ENCODE measurements around the gene GNPAT.
"Not testable (repeated sequence)": the region's sequence is repeated elsewhere in the genome, so short reads cannot be mapped to it uniquely, and the experiment has no call there.

Gene GNPAT

DNA sequence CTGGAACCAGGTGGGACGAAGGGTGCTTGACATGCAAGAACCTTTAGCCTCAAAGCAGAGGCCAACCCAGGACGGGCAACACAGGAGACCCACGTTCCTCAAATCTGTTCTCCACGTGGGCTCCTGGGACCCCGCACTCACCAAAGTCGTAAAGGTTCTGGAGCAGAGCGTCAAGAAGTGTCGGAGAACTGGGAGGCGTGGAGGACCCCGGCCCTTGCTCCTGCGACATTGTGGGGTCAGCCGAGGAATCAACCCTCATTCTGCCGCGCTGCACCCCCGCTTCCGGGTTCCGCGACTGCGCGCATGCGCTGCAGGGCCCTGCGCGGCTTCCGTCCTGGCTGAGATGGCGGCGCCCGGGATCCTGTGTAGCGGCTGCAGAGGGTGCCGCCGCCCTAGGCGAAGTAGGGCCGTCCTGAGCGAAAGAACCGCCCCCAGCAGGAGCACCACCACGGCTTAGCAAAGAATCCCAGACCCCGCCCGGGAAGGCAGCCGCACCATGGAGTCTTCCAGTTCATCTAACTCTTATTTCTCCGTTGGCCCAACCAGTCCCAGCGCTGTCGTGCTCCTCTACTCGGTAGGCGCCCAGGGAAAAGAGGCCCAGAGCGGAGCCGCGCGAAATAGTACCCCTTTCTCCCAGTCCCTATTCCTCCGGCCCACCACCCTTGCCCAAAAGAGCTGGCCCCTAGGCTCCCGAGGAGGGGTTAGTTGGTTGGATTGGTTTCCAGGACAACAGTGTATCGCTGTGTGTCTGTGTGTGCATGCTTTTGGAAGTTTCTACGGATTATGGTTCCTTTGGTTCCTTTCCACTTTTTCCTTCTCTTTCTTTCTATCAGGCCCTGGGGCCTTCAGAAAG lies at the start of gene GNPAT:
Gene GNPAT (plus strand): TSS at position 330 of the 853 bp plus-strand sequence. CDS start 167 bp downstream, at position 497.
- DNase-seq (ENCODE audit: low read depth) = peak; percentile 87

DNA sequence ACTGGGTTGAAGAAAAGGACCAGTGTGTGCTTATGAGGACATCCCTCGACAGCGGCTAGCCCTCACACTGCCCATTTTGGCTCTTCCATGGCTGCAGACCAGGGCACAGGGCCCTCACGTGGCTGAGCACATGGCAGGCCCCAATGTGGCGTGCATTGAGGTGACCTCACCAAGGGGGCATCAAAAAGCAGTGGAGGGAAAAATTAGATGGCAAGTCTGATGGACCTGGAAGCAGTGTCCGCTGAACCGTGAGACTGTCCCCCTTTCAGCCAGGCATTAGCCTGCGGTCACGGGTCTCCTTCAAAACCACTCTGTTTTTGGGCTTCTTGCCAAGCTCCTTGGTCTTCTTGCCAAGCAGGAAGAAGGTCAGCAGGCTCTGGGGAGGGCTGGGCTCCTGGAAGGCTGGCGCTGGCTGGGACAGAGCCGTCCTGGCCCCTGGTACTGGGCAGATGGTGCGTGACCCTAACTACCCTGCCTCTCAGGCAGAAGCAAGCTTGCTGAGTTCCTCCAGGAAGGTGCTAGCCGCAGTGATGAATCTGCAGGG lies 48.3 kb upstream of the GNPAT start:
- DNase-seq (ENCODE audit: low read depth) = no peak

DNA sequence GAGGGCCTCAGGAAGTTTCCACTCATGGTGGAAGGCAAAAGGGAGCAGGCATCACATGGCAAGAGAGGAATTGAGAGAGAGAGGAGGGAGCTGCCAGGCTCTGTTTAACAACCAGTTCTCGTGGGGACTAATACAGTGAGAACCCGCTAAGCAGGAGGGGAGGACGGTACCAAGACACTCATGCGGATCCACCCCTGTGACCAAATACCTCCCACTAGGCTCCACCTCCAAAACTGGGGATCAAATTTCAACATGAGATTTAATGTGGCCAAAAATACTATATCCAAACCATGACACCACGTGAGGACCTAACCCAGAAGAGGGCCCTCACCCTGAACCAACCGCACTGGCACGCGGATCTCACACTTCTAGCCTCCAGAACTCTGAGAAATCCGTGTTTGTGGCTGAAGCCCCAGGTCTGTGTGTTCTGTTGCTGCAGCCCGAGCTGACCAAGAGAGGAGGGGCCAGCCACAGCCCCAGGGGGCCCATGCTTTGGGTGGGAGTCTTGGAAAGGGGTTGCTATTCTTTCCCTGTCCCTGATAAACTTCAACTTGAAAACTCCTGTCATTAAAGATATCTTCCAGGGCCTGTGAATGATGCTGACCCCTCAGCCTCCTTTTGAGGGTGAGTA lies 47.2 kb upstream of the GNPAT start:
- no peak for DNase-seq (ENCODE audit: low read depth)

DNA sequence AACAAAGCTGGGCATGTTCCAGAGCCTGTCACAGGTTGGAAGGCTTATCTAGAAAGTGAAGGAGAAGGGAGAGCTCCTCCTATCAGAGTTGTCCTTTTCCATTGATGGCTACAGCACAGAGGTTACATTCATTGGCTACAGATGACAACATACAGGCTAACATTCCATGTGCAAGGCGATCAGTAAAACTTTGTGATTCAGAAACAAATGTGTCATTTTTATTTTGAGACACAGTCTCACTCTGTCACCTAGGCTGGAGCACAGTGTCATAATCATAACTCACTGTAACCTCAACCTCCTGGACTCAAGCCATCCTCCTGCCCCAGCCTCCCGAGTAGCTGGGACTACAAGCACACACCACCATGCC lies 46.6 kb upstream of the GNPAT start:
- DNase-seq (ENCODE audit: low read depth) = no peak

DNA sequence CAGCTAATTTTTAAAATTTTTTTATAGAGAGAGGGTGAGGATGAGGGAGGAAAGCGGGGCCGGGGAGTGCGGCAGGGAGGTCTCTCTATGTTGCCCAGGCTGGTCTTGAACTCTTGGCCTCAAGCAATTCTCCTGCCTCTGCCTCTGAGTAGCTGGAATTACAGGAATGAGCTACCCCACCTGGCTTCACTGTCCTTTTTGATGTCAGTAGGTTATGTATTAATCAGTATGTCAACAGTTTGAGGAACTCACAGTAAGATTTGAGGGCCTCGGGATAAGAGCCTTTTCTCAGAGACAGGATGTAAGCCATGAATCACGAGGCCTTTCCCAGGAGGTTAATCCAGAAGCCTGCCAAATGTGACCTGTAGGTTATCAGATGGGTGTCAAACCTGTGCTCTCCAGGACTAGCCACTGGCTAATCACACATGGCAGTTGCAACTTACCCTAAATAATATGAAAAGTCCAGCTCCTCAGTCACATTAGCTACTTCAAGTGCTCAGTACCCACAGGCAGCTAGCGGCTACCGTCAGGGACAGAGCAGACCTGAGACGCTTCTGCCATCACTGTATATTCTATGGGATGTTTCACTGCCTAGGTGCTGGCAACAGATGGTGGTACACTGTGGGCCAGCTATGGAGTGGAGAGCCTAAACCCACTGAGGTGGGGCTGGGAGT lies 46.0 kb upstream of the GNPAT start:
- no peak for DNase-seq (ENCODE audit: low read depth)

DNA sequence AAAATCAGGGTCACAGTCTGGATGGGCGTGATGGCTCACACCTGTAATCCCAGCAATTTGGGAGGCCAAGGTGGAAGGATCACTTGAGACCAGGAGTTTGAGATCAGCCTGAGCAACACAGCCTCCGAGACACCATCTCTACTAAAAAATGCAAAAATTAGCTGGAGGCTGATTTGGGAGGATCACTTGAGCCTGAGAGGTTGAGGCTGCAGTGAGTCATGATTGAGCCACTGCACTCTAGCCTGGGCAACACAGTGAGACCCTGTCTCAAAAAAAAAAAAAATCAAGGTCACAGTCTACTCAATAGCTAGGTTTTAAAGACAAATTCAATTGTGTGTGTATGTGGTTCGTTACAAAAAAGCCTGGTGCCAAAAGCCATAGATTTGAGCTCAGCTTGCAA lies 44.7 kb upstream of the GNPAT start:
- no peak for DNase-seq (ENCODE audit: low read depth)

DNA sequence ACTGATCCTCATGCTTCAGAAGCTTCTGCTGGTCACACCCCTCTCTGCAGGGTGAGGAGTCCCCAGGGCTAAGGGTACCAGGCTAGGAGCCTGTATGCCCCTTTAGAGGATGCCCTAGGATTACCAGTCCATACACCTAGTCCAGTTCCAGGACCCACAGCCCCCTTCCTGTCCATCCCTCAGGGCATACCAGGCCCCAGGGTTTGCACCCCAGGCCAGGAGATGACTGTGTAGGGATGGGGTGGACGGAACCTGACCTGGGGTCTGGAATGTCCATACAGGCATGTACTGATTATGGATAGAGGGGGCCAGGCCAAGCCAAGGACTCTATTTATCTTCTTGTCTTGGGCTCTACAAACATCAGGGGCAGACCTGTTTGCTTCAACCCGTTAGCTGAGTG lies 44.3 kb upstream of the GNPAT start:
- no peak for DNase-seq (ENCODE audit: low read depth)

DNA sequence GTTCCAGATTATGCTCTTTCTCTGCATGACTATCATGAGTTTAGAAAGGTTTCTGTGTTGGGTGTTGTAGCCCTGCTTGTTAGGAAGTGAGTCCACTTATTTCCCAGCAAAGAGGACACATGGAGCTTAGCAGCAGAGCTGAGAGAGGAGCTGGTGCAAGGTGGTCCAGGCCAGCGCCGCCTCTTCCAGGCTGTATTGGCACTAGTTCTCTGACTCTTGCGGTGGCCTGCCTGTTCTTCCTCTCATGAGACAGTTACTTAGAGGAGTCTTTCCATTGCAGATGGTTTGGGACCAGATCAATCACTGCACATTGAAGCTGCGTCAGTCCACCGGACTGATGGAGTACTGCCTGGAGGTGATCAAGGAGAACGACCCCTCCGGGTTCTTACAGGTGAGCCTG lies 41.1 kb upstream of the GNPAT start:
- no peak for DNase-seq (ENCODE audit: low read depth)

DNA sequence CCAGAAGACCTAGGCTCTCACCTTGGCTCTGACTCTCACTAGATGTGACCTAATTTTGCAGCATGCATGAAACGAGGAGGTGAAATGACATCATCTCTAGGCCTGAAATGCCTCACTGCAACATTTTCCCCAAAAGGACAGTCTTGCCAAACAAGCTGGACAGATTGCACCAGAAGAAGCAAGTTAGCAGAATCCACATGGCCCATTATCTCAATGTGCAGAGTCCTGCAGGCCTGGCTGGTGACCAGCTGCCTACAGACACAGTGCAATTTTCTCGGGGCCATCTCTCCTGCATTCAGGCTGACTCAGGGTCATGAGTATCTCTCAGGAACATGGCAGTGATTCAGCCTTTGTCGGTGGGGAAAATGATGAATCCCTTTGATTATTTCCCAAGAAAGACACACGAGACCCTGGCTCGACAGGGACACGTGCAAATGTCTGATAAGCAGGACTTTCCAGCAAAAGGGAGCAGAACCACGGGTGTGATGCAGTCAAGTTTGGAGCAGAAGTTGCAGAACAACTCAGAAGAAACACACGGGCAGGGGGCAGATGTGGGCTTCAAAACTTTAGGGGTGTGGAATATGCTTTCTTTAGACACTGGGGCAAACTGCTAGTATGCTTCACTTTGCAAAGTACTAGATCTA lies 40.5 kb upstream of the GNPAT start:
- DNase-seq (ENCODE audit: low read depth) = no peak

DNA sequence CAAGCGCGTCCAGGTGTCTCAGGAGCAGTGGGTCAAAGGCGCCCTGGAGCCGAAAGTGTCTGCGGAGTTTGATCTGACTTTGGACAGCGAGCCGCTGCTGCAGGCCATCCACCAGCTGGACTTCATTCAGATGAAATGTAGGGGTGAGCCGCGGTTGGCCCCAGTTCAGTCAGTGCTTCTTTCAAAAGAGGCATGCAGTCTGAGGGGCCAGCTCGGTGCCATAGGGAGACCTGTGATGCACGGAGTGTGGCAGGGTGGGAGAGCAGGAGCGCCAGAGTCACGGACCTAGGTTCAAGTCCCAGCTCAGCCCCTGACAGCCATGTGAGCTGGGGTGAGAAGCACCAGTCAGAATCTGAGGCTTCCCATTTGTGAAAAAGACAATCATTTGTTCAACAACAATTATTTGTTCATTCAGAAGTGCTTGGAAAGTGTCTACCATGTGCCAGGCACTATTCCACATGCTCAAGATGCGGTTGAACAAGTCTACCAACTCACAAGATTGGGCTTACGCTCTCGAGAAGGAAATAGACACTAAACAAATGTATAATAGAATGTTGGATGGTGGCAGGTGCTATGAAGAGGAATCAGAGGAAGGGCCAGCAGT lies 39.5 kb upstream of the GNPAT start:
- DNase-seq (ENCODE audit: low read depth) = no peak

DNA sequence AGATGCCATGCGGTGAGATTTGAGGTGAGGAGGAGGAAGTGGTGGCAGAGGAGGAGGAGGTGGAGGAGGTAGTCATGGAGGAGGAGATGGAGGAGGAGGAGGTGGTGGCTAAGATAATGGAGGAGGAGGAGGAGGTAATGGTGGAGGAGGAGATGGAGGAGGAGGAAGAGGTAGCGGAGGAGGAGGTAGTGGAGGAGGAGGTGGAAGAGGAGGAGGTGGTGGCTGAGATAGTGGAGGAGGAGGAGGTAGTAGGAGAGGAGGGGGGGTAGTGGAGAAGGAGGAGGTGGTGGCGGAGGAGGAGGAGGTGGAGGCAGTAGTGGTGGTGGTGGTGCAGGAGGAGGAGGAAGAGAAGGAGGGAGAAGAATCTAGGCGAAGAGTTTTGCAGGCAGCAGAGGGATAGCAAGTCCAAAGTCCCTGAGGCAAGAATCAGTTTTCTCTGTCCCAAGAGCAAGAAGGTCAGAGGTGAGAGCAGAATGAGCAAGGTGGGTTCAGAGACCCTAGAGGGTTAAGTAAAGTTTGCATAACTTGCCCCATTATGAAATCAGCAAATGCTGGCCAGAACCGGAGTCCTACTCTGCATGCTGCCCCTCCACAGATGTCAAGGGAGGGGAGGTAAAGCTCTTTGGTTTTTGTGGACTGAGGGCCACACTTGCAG lies 38.9 kb upstream of the GNPAT start:
- no peak for DNase-seq (ENCODE audit: low read depth)

DNA sequence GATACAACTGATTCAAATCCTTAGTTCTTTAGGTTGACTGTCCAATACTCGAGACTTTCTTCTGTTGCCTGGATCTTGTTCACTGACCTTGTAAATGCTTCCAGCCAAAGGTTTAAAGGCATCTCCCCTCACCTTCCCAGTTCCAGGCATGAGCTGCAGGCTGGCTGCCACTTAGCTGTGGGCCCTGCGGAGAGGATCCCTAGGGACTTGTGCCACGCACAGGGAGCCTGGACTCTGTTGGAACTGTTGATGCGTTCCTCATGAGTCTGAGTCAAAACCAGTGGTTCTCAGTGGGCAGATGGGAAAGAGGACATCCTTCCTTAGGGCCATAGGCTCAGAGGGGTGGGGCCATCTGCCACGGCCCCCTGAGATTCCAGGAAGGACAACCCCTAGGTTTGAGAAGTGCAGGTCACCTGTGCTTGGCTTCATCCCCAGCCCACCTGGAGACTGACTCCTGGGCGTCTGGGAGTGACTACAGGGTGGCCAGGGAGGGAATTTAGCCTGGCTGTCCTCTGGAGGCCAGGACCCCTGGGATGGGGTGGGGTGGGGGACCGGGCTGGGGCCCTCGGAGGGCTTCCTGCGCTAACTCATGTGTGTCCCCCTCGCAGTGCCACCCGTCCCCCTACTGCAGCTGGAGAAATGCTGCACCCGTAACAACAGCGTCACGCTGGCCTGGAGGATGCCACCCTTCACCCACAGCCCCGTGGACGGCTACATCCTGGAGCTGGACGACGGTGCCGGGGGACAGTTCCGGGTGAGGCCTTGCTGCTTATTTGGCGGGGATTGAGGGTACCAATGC lies 37.6 kb upstream of the GNPAT start:
- DNase-seq (ENCODE audit: low read depth) = no peak

DNA sequence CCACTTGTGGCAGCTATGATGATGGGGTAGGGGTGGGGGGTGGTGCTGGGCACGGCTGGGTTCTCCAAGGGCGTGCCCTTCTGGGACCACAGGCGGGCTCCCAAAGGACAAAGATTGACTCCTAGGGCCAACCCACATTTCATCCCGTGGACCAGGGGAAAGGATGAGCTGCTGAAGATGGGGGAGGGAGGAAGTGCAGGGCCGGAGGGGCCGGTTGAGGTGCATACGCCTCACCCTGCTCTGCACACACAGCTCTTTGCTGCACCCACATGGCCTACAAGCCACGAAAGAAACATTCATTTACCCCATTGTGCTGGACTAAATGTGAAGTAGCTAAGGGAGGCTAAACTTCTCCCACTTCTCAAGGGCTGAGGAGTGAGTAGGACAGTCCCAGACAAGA lies 34.2 kb upstream of the GNPAT start:
- no peak for DNase-seq (ENCODE audit: low read depth)

DNA sequence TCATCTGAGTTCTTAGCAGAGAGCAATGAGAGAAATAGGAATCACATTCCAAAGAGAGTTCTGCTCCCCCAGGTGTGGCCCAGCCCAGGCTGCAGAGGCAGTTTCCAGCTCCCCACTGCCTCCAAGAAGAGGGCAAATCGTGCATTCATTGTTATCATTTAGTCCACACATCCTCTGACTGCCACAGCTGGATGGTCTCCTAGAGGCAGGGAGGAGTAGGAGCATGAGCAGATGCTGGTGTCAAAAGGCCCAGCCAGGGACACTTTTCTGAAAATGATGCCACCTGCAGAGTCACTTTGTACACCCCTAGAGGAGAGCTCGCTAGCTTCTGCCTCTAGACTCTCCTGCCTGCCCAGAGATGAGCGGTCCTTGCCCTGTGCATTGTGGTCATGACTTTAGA lies 33.6 kb upstream of the GNPAT start:
- DNase-seq (ENCODE audit: low read depth) = no peak

DNA sequence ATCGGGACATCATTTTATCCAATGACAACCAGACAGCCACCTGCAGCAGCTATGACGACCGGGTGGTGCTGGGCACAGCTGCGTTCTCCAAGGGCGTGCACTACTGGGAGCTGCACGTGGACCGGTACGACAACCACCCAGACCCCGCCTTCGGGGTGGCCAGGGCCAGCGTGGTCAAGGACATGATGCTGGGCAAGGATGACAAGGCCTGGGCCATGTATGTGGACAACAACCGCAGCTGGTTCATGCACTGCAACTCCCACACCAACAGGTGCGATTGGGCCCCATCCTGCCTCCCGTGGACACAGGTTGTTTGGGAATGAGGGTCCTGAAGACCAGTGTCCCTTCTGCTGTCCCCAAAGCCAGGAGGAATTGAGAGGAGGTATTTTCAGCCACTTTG lies 32.0 kb upstream of the GNPAT start:
- DNase-seq (ENCODE audit: low read depth) = no peak

DNA sequence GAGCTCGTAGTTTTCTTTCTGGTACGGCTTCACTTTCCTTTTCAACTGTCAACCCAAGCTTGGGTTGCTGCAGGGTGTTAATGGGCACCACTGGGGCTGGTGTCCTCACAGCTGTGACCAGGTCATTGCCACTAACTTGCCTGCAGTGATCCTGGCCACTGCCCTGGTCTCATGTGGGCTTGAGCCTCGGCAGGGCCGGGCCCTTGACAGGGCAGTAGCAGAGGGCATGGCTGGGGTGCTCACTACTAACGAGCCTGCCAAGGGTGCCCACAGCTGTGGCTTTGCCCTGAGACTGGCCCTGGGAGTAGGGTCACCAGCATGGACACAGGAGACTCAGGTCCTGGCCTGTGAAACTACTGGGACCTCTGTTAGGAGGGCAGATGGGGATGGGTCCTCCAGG lies 31.5 kb upstream of the GNPAT start:
- no peak for DNase-seq (ENCODE audit: low read depth)

DNA sequence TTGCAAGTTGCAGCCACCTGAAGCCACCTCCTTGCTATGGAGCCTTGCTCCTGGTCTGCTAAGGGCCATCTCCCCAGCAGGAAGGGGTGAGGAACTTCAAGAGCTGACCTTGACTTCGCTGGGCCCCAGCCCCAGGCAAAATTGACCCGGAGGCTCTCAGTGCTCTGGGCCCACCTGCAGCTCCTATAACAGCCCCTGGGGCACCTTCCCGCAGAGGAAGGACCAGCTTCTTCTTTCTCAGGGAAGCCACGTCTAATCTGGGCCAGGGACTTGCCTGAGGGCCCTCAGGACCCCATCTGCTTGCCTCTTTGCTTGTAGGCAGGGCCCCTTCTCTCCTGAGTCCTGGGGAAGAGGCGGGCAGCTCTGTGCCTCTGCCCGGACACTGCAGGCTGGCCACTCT lies 30.9 kb upstream of the GNPAT start:
- DNase-seq (ENCODE audit: low read depth) = no peak

DNA sequence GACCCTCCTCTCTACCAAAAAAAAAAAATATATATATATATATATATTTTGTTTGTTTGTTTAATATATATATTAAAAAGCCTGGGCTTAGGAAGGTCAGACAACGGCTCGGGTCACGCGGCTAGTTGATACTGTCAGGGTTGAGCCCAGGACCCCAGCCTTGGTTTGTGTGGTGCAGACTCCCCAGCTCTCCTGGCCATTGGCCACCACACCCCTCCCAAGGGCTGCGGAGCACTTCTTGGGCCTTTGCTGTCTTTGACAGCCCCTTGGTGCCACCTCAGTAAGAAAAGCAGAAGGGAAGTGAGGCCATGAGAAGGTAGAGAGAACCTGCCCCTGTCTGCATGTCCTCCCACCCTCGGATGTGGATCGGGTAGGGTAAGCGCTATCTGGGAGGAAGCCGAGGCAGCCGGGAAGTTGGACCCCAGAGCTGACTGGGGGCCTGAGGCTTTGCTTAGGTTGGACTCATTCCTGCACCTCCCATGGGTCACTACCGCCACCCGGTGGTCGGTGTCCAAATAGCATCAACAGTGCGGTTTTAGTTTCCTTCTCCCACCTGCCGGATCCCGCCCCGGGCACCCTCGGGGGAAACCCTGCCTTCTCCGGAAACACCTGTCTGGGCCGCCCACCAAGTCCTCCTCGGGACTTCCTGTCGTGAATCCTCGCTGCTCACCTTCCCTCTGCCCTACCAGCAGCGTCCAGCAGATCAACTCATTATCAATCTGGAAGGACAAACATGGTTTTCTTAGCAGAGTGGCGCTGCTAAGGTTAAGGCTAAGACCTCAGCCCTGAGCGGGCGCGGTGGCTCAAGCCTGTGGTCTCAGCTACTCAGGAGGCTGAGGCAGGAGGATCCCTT lies 29.8 kb upstream of the GNPAT start:
- DNase-seq (ENCODE audit: low read depth) = peak; percentile 82

DNA sequence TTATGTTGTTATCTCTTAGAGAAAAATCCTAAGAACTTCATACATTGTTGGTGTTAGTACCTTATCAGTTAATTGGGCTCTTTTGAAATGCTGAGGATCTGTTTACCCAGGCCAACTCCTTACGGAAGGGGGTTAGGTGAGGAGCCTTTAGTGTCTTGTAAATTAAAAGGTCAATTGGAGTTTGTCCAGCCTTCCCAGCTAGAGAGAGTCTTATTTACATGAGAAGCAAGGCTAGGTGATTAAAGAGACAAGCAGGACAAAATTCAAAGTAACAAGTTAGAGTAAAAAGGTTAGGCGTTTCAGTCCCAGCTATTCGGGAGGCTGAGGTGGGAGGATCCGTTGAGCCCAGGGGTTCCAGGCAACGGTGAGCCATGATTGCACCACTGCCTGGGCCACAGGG lies 28.7 kb upstream of the GNPAT start:
- DNase-seq (ENCODE audit: low read depth) = not testable (repeated sequence)

All from activated T-helper 9 cell treated with anti-CD3 and anti-CD28 coated beads, Interleukin-2, amount 50 U/mL, for 16 hours (primary cell).